ENCODE data around the gene ANTXR1. TPM values are rescaled to one million over a fixed set of nuclear protein-coding genes. Genes with fewer than 3 reads are reported as not detected.

ANTXR1 gene
- total and polyA plus RNA-seq, 9 of the 15 experiments (the other 6 are each of a cell fraction or from before 2014, with no cell fraction given): 0.07 to 1.00 (median 0.54) TPM

GRCh38 chr2:69181806-69182427, 168.9 kb downstream of the ANTXR1 start (continued):
- TF ChIP-seq MTA2 (IDR thresholded peaks at IDR 0.05; ENCODE audit: low read depth): peak; percentile 66
- TF ChIP-seq, protein P1, sequence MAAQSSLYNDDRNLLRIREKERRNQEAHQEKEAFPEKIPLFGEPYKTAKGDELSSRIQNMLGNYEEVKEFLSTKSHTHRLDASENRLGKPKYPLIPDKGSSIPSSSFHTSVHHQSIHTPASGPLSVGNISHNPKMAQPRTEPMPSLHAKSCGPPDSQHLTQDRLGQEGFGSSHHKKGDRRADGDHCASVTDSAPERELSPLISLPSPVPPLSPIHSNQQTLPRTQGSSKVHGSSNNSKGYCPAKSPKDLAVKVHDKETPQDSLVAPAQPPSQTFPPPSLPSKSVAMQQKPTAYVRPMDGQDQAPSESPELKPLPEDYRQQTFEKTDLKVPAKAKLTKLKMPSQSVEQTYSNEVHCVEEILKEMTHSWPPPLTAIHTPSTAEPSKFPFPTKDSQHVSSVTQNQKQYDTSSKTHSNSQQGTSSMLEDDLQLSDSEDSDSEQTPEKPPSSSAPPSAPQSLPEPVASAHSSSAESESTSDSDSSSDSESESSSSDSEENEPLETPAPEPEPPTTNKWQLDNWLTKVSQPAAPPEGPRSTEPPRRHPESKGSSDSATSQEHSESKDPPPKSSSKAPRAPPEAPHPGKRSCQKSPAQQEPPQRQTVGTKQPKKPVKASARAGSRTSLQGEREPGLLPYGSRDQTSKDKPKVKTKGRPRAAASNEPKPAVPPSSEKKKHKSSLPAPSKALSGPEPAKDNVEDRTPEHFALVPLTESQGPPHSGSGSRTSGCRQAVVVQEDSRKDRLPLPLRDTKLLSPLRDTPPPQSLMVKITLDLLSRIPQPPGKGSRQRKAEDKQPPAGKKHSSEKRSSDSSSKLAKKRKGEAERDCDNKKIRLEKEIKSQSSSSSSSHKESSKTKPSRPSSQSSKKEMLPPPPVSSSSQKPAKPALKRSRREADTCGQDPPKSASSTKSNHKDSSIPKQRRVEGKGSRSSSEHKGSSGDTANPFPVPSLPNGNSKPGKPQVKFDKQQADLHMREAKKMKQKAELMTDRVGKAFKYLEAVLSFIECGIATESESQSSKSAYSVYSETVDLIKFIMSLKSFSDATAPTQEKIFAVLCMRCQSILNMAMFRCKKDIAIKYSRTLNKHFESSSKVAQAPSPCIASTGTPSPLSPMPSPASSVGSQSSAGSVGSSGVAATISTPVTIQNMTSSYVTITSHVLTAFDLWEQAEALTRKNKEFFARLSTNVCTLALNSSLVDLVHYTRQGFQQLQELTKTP (IDR thresholded peaks at IDR 0.05; ENCODE audit: low read depth in 1 of 2, partially characterized antibody in 2 of 2): no peak
- TF ChIP-seq STAT5A (IDR thresholded peaks at IDR 0.05; ENCODE audit: borderline replicate concordance, low read length): peak; percentile 55; the same call in 1 of the 2 replicates
- TF ChIP-seq, protein P2, sequence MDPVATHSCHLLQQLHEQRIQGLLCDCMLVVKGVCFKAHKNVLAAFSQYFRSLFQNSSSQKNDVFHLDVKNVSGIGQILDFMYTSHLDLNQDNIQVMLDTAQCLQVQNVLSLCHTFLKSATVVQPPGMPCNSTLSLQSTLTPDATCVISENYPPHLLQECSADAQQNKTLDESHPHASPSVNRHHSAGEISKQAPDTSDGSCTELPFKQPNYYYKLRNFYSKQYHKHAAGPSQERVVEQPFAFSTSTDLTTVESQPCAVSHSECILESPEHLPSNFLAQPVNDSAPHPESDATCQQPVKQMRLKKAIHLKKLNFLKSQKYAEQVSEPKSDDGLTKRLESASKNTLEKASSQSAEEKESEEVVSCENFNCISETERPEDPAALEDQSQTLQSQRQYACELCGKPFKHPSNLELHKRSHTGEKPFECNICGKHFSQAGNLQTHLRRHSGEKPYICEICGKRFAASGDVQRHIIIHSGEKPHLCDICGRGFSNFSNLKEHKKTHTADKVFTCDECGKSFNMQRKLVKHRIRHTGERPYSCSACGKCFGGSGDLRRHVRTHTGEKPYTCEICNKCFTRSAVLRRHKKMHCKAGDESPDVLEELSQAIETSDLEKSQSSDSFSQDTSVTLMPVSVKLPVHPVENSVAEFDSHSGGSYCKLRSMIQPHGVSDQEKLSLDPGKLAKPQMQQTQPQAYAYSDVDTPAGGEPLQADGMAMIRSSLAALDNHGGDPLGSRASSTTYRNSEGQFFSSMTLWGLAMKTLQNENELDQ (CRISPR knock-in tag; IDR thresholded peaks at IDR 0.05; ENCODE audit: borderline replicate concordance): no peak
- no peak for TF ChIP-seq SNRNP70 (optimal IDR thresholded peaks at IDR 0.05; ENCODE audit: low read depth, low read length)
- TF ChIP-seq ZBTB26 (CRISPR knock-in tag; IDR thresholded peaks at IDR 0.05): no peak
- no peak for TF ChIP-seq HNRNPH1 (optimal IDR thresholded peaks at IDR 0.05; ENCODE audit: low read depth, low read length)
- TF ChIP-seq ZBTB1 (CRISPR knock-in tag; IDR thresholded peaks at IDR 0.05; ENCODE audit: borderline replicate concordance, low read depth): no peak
- no peak for TF ChIP-seq RBM14 (IDR thresholded peaks at IDR 0.05; ENCODE audit: borderline replicate concordance, insufficient read depth, low read depth, low read length)
- TF ChIP-seq MEIS2 (IDR thresholded peaks at IDR 0.05; ENCODE audit: partially characterized antibody): peak; percentile 59
- peak; percentile 91 for TF ChIP-seq ATF3 (IDR thresholded peaks at IDR 0.05)
- peak; percentile 36; the same call in 1 of the 2 replicates for TF ChIP-seq ATF3 (CRISPR knock-in tag; conservative IDR thresholded peaks at IDR 0.05)
- TF ChIP-seq, protein P3, sequence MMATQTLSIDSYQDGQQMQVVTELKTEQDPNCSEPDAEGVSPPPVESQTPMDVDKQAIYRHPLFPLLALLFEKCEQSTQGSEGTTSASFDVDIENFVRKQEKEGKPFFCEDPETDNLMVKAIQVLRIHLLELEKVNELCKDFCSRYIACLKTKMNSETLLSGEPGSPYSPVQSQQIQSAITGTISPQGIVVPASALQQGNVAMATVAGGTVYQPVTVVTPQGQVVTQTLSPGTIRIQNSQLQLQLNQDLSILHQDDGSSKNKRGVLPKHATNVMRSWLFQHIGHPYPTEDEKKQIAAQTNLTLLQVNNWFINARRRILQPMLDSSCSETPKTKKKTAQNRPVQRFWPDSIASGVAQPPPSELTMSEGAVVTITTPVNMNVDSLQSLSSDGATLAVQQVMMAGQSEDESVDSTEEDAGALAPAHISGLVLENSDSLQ (IDR thresholded peaks at IDR 0.05): 0 out of 2 replicates have a peak, but pooled peaks have one; percentile 19
- TF ChIP-seq ELF1 (tag; IDR thresholded peaks at IDR 0.05): peak; percentile 50
- peak; percentile 57 for TF ChIP-seq BHLHE40 (IDR thresholded peaks at IDR 0.05; ENCODE audit: low read length)
- peak; percentile 66; the same call in 1 of the 2 replicates for TF ChIP-seq ZNF263 (CRISPR knock-in tag; IDR thresholded peaks at IDR 0.05; ENCODE audit: borderline replicate concordance)
- TF ChIP-seq ADNP (tag; IDR thresholded peaks at IDR 0.05): no peak
- no peak for TF ChIP-seq POLR2H (tag; IDR thresholded peaks at IDR 0.05; ENCODE audit: low read depth)
